ENCODE results near the gene RPL22L1. TPM values are rescaled to one million over a fixed set of nuclear protein-coding genes. Genes with fewer than 3 reads are reported as not detected.

The RPL22L1 gene
- polyA plus RNA-seq, 1 experiment: 22.1 TPM

- DNase-seq (ENCODE audit: low read depth): no peak
- Histone ChIP-seq H3K36me3 (ENCODE audit: control insufficient read depth, insufficient read depth, low read length) (no peaks in the 10 kb centered on the region), H3K27me3 (ENCODE audit: control insufficient read depth, insufficient read depth, low read length) (peaks cover 1% of the 10 kb centered on the region; the same call in 1 of the 2 replicates), H3K4me3 (ENCODE audit: low read depth, low read length) (no peak overlapping the region)
- ChIA-PET POLR2A (interaction anchor here (1.5 kb wide), 1 partner anchor 31 kb away, joined by 3 read pairs; the partner anchor contains the start of gene RPL22L1), CTCF (interaction anchor here (0.6 to 2.1 kb wide), 6 partner anchors 9 to 530 kb away, joined by 3 to 12 read pairs (median 3); no protein-coding TSS in a partner anchor)
- no peak for TF ChIP-seq CTCF (IDR thresholded peaks at IDR 0.05; ENCODE audit: insufficient read depth, low read depth, low read length)
Observed at GRCh38 chr3:170839518-170840100, 30.4 kb downstream of the RPL22L1 start.

DNA sequence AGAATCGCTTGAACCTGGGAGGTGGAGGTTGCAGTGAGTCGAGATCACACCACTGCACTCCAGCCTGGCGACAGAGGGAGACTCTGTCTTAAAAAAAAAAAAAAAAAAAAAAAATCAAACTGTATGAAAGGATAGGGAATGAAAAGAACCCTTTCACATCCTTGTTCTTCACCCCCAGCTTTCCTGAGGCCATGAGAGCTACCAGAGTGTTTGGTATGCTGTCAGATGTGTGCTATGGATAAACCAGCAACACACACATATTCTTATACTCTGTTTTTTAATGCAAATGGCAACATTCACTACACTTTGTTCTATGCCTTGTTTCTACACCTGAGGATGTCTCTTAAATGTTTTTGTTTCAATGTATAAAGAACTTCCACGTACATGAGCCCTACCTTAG lies 33.5 kb downstream of the RPL22L1 start:
- no peak for TF ChIP-seq CTCF (IDR thresholded peaks at IDR 0.05; ENCODE audit: insufficient read depth, low read depth, low read length)
- POLR2A ChIA-PET: no interaction called here
- no peak overlapping the region for H3K4me3 ChIP-seq (ENCODE audit: low read depth, low read length)
- no peaks in the 10 kb centered on the region for H3K36me3 ChIP-seq (ENCODE audit: control insufficient read depth, insufficient read depth, low read length)
- H3K27me3 ChIP-seq (ENCODE audit: control insufficient read depth, insufficient read depth, low read length): peaks cover 3% of the 10 kb centered on the region
- CTCF ChIA-PET: interaction anchor here (1.0 kb wide), 1 partner anchor 423 kb away, joined by 3 read pairs; no protein-coding TSS in a partner anchor
- no peak for DNase-seq (ENCODE audit: low read depth)

GRCh38 chr3:170835336-170835735 lies 34.7 kb downstream of the RPL22L1 start:
- Histone ChIP-seq H3K27me3 (ENCODE audit: control insufficient read depth, insufficient read depth, low read length) (peaks cover 3% of the 10 kb centered on the region), H3K4me3 (ENCODE audit: low read depth, low read length) (no peak overlapping the region), H3K36me3 (ENCODE audit: control insufficient read depth, insufficient read depth, low read length) (no peaks in the 10 kb centered on the region)
- ChIA-PET POLR2A (no interaction called here), CTCF (interaction anchor here (0.6 to 1.3 kb wide), 3 partner anchors 9 to 419 kb away, joined by 3 to 6 read pairs (median 4); no protein-coding TSS in a partner anchor)
- no peak for TF ChIP-seq CTCF (IDR thresholded peaks at IDR 0.05; ENCODE audit: insufficient read depth, low read depth, low read length)
- no peak for DNase-seq (ENCODE audit: low read depth)

- Histone ChIP-seq H3K27me3 (ENCODE audit: control insufficient read depth, insufficient read depth, low read length) (peaks cover 5% of the 10 kb centered on the region), H3K4me3 (ENCODE audit: low read depth, low read length) (no peak overlapping the region), H3K36me3 (ENCODE audit: control insufficient read depth, insufficient read depth, low read length) (no peaks in the 10 kb centered on the region)
- ChIA-PET POLR2A (no interaction called here), CTCF (interaction anchor here (1.4 to 3.0 kb wide), 2 partner anchors 19 to 416 kb away, joined by 5 to 13 read pairs; no protein-coding TSS in a partner anchor)
- DNase-seq (ENCODE audit: low read depth): no peak
- TF ChIP-seq CTCF (IDR thresholded peaks at IDR 0.05; ENCODE audit: insufficient read depth, low read depth, low read length): no peak
Observed at GRCh38 chr3:170830580-170830979, 39.4 kb downstream of the RPL22L1 start.

- Histone ChIP-seq H3K36me3 (ENCODE audit: control insufficient read depth, insufficient read depth, low read length) (no peaks in the 10 kb centered on the region), H3K27me3 (ENCODE audit: control insufficient read depth, insufficient read depth, low read length) (peaks cover 5% of the 10 kb centered on the region), H3K4me3 (ENCODE audit: low read depth, low read length) (no peak overlapping the region)
- CTCF ChIA-PET: interaction anchor here (0.6 to 3.0 kb wide), 5 partner anchors 18 to 967 kb away, joined by 3 to 13 read pairs (median 4); no protein-coding TSS in a partner anchor
- no peak for DNase-seq (ENCODE audit: low read depth)
- POLR2A ChIA-PET: no interaction called here
- TF ChIP-seq CTCF (IDR thresholded peaks at IDR 0.05; ENCODE audit: insufficient read depth, low read depth, low read length): no peak
Observed at GRCh38 chr3:170829546-170830272, 40.3 kb downstream of the RPL22L1 start.
